ENCODE results near the gene ADGRA1.

The ADGRA1 gene

GRCh38 chr10:133048266-133048665, 39.5 kb upstream of the ADGRA1 start:
- Histone ChIP-seq H3K79me2 (ENCODE audit: low read length) (no peaks in the 10 kb centered on the region), H3K9ac (ENCODE audit: low read length) (no peak overlapping the region), H3K4me3 (ENCODE audit: low read length) (no peak overlapping the region), H3K27me3 (replicated peaks; ENCODE audit: insufficient read depth, low read length) (peaks cover 45% of the 10 kb centered on the region), H3K36me3 (replicated peaks; ENCODE audit: insufficient read depth, low read length) (no peaks in the 10 kb centered on the region), H3K4me1 (ENCODE audit: low read length) (no peaks in the 10 kb centered on the region), H2AFZ (ENCODE audit: low read length) (no peak overlapping the region), H4K20me1 (ENCODE audit: insufficient read depth, low read length) (no peaks in the 10 kb centered on the region), H3K9me3 (replicated peaks; ENCODE audit: insufficient read depth, low read length) (no peaks in the 10 kb centered on the region), H3K27ac (ENCODE audit: low read length) (no peak overlapping the region), H3K9me2 (replicated peaks; ENCODE audit: insufficient read depth, low read length) (no peaks in the 10 kb centered on the region), H3F3A (ENCODE audit: insufficient read depth, low read length) (no peaks in the 10 kb centered on the region), H3K4me2 (ENCODE audit: low read depth, low read length) (no peak overlapping the region)
- no peak for TF ChIP-seq CTCF (IDR thresholded peaks at IDR 0.05; ENCODE audit: low read length)
- no peak for TF ChIP-seq EZH2 (optimal IDR thresholded peaks at IDR 0.05; ENCODE audit: low read depth, low read length)
- TF ChIP-seq EZH2phosphoT487 (IDR thresholded peaks at IDR 0.05; ENCODE audit: low read length): no peak
- no peak for DNase-seq

GRCh38 chr10:133048926-133049325, 38.8 kb upstream of the ADGRA1 start:
- no peak overlapping the region for H3K4me2 ChIP-seq (ENCODE audit: low read depth, low read length)
- no peak for TF ChIP-seq EZH2 (optimal IDR thresholded peaks at IDR 0.05; ENCODE audit: low read depth, low read length)
- no peak for TF ChIP-seq CTCF (IDR thresholded peaks at IDR 0.05; ENCODE audit: low read length)
- no peak for TF ChIP-seq EZH2phosphoT487 (IDR thresholded peaks at IDR 0.05; ENCODE audit: low read length)
- DNase-seq: no peak
- no peak overlapping the region for H3K27ac ChIP-seq (ENCODE audit: low read length)
- H3K4me1 ChIP-seq (ENCODE audit: low read length): no peaks in the 10 kb centered on the region
- no peak overlapping the region for H2AFZ ChIP-seq (ENCODE audit: low read length)
- no peak overlapping the region for H3K9ac ChIP-seq (ENCODE audit: low read length)
- no peaks in the 10 kb centered on the region for H3K9me2 ChIP-seq (replicated peaks; ENCODE audit: insufficient read depth, low read length)
- H3K4me3 ChIP-seq (ENCODE audit: low read length): no peak overlapping the region
- H3K79me2 ChIP-seq (ENCODE audit: low read length): no peaks in the 10 kb centered on the region
- H4K20me1 ChIP-seq (ENCODE audit: insufficient read depth, low read length): no peaks in the 10 kb centered on the region
- H3K36me3 ChIP-seq (replicated peaks; ENCODE audit: insufficient read depth, low read length): no peaks in the 10 kb centered on the region
- H3K9me3 ChIP-seq (replicated peaks; ENCODE audit: insufficient read depth, low read length): no peaks in the 10 kb centered on the region
- peaks cover 40% of the 10 kb centered on the region for H3K27me3 ChIP-seq (replicated peaks; ENCODE audit: insufficient read depth, low read length)
- no peaks in the 10 kb centered on the region for H3F3A ChIP-seq (ENCODE audit: insufficient read depth, low read length)

GRCh38 chr10:133049639-133050038, 38.1 kb upstream of the ADGRA1 start:
- Histone ChIP-seq H3K4me2 (ENCODE audit: low read depth, low read length) (no peak overlapping the region), H3K9me3 (replicated peaks; ENCODE audit: insufficient read depth, low read length) (no peaks in the 10 kb centered on the region), H3K27me3 (replicated peaks; ENCODE audit: insufficient read depth, low read length) (peaks cover 40% of the 10 kb centered on the region), H3K9me2 (replicated peaks; ENCODE audit: insufficient read depth, low read length) (no peaks in the 10 kb centered on the region), H3K4me3 (ENCODE audit: low read length) (no peak overlapping the region), H3K27ac (ENCODE audit: low read length) (no peak overlapping the region), H3K9ac (ENCODE audit: low read length) (no peak overlapping the region), H3F3A (ENCODE audit: insufficient read depth, low read length) (no peaks in the 10 kb centered on the region), H3K79me2 (ENCODE audit: low read length) (no peaks in the 10 kb centered on the region), H3K36me3 (replicated peaks; ENCODE audit: insufficient read depth, low read length) (no peaks in the 10 kb centered on the region), H2AFZ (ENCODE audit: low read length) (no peak overlapping the region), H3K4me1 (ENCODE audit: low read length) (no peaks in the 10 kb centered on the region), H4K20me1 (ENCODE audit: insufficient read depth, low read length) (no peaks in the 10 kb centered on the region)
- TF ChIP-seq EZH2 (optimal IDR thresholded peaks at IDR 0.05; ENCODE audit: low read depth, low read length) (no peak), CTCF (IDR thresholded peaks at IDR 0.05; ENCODE audit: low read length) (no peak), EZH2phosphoT487 (IDR thresholded peaks at IDR 0.05; ENCODE audit: low read length) (no peak)
- DNase-seq: no peak

Measured in MM.1S (cell line).